Kidney (tissue), 14 donors: ENCODE measurements around the gene ZSWIM6. TPM values are rescaled to one million over a fixed set of nuclear protein-coding genes. Genes with fewer than 3 reads are reported as not detected.

ENCODE experiments used
- DNase-seq, 5 donors: peaks; one replicate each; pipeline ENCODE4 v3.0.0-alpha.2; 2013 to 2020
- FAIRE-seq: peaks from 2 replicates; lab custom pipeline; 2012; peaks lifted over from hg19 to GRCh38; lab: Jason Lieb, UNC
- H3K27ac ChIP-seq, 2 donors: one replicate each; pipeline ENCODE4 v1.7.0; 2013; ENCODE audit warnings: low read depth in 2 of 2, low read length in 2 of 2, inconsistent platforms in 1 of 2
- H3K27me3 ChIP-seq: one replicate; pipeline ENCODE4 v1.7.1; 2013; ENCODE audit warnings: low read length, inconsistent platforms; ENCODE audit not compliant: control insufficient read depth, insufficient read depth
- H3K36me3 ChIP-seq, 3 donors: one replicate each; pipeline versions ENCODE4 v1.7.0 to v1.7.1; 2013; ENCODE audit warnings: low read length in 3 of 3, control low read depth in 1 of 3, inconsistent platforms in 1 of 3; ENCODE audit not compliant: insufficient read depth in 3 of 3, control insufficient read depth in 2 of 3
- H3K4me1 ChIP-seq, 3 donors: one replicate each; pipeline versions ENCODE4 v1.7.0 to v1.7.1; 2013; ENCODE audit warnings: low read length in 3 of 3, inconsistent platforms in 1 of 3, low read depth in 1 of 3; ENCODE audit not compliant: control insufficient read depth in 2 of 3, insufficient read depth in 2 of 3
- H3K4me3 ChIP-seq, 3 donors: one replicate each; pipeline versions ENCODE4 v1.7.0 to v1.8.1; 2013; ENCODE audit warnings: low read length in 3 of 3, control low read depth in 1 of 3, inconsistent platforms in 1 of 3
- H3K9ac ChIP-seq, 3 donors: one replicate each; pipeline versions ENCODE4 v1.7.0 to v1.7.1; 2013; ENCODE audit warnings: low read length in 3 of 3, control low read depth in 1 of 3, inconsistent platforms in 1 of 3
- H3K9me3 ChIP-seq, 3 donors: one replicate each; pipeline versions ENCODE4 v1.7.0 to v1.7.1; 2013; ENCODE audit warnings: low read length in 3 of 3, control low read depth in 1 of 3, inconsistent platforms in 1 of 3; ENCODE audit not compliant: control insufficient read depth in 2 of 3, insufficient read depth in 1 of 3
- intact Hi-C: fragments of 100-400 bp; cut with DNase I; formaldehyde crosslinking; loops from one replicate; pipeline ENCODE4 v1.11.1; 2022
- polyA plus RNA-seq: library from polyadenylated mRNA; stranded (reverse); fragments of 350-450 nt; fragmentation: Illumina TruSeq; extraction: RNeasy Lipid Tissue Mini Kit (QIAGEN cat#74804); gene quantifications from one replicate; pipeline ENCODE4 v1.2.3, GENCODE V29; 2014; ENCODE audit warnings: low read depth, low replicate concordance; ENCODE audit not compliant: insufficient read depth
- total RNA-seq: library from RNA; stranded (reverse); fragmentation: NEBNext Ultra II Directional; extraction: Animal tissue kit (Norgen Biotek cat#: 25700); gene quantifications from one replicate; pipeline ENCODE4 v1.2.1, GENCODE V29; 2021
- TF ChIP-seq, protein P1 (sequence below): IDR thresholded peaks from 3 replicates; pipeline ENCODE4 v1.5.1; 2012; ENCODE audit warnings: mild to moderate bottlenecking, moderate library complexity, borderline replicate concordance; ENCODE audit not compliant: insufficient read depth; ENCODE audit errors: extremely low read depth
- donor health status: control.
- donor health status: control.
- donor health status: control.
- donor health status: control.
- donor health status: control.
- donor health status: DM: yes; HTN: yes; CAD: no.
- donor health status: Normal renal cell carcinoma (clear cell type).

ZSWIM6 gene
- total and polyA plus RNA-seq, 2 donors from 2014 or later = 2.9 to 20.3 TPM

DNA sequence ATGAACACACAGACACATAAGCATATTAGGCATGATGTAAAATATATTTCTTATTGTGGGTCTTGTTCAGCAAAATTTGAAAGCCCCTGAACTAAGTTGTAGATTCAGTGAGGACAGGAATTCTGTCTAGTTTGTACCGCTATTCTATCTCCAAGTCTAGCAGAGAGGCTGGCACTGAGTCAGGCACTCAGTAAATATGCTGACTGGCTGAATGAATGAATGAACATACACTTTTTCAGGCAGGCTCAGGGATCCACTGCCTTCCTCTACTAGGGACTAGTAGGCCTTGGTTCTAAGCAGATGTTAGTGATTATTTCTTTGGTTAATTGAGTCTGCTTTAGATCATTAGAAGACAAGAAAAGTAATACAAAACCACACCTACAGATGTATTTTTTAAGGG, 157.5 kb downstream of the ZSWIM6 start:
- Histone ChIP-seq H3K27me3 (no peaks in the 10 kb centered on the region), H3K9me3 (peaks cover 0 to 6% (median 0%) of the 10 kb centered on the region in 3 donors), H3K27ac (no peak overlapping the region), H3K36me3 (peaks cover 0 to 2% (median 0%) of the 10 kb centered on the region in 3 donors), H3K4me3 (no peak overlapping the region), H3K4me1 (no peaks in the 10 kb centered on the region), H3K9ac (no peak overlapping the region)
- TF ChIP-seq, protein P1, sequence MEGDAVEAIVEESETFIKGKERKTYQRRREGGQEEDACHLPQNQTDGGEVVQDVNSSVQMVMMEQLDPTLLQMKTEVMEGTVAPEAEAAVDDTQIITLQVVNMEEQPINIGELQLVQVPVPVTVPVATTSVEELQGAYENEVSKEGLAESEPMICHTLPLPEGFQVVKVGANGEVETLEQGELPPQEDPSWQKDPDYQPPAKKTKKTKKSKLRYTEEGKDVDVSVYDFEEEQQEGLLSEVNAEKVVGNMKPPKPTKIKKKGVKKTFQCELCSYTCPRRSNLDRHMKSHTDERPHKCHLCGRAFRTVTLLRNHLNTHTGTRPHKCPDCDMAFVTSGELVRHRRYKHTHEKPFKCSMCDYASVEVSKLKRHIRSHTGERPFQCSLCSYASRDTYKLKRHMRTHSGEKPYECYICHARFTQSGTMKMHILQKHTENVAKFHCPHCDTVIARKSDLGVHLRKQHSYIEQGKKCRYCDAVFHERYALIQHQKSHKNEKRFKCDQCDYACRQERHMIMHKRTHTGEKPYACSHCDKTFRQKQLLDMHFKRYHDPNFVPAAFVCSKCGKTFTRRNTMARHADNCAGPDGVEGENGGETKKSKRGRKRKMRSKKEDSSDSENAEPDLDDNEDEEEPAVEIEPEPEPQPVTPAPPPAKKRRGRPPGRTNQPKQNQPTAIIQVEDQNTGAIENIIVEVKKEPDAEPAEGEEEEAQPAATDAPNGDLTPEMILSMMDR = no peak
- FAIRE-seq = no peak
- DNase-seq = no peak
- intact Hi-C loops = no loop called here

DNA sequence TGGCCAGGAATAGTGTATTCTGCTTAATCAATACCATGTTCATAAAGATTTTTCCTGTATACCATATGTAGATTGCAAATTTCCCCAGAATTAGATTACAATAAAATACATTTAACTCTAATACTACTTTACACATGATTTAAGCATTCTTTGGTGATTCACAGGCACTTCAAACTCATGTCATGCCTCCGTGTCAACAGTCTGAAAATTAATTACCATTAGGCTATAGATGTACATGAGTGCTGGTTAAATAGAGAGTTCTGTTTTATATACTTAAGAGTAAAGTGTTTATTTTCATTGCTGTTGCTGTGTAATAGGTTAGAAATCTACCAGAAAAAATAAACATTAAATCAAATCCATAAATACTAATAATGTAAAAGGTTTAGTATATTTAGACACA, 159.8 kb downstream of the ZSWIM6 start:
- no peak for DNase-seq
- FAIRE-seq = no peak
- intact Hi-C loops = no loop called here

DNA sequence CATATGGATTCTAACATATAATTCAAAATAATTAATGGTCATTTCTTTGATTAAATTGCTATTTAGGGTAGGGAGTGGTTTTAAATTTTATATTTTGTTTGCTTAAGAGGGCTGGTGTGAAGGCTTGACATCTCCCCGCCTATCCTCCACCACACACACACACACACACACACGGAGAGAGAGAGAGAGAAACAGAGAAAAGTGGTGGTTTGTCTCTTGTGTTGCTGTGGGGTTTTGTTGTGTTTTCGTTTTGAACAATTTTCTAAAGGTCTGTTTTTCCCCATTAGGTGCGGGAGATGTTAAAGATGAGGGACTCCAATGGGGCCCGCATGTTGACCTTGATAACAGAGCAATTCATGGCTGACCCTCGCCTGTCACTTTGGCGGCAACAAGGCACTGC, 161.9 kb downstream of the ZSWIM6 start:
- no peaks in the 10 kb centered on the region for H3K9me3 ChIP-seq
- no peaks in the 10 kb centered on the region for H3K4me1 ChIP-seq

More for the DNA sequence above, 159.8 kb downstream of the ZSWIM6 start:
- peaks cover 0 to 4% (median 0%) of the 10 kb centered on the region in 3 donors for H3K9me3 ChIP-seq
- H3K27ac ChIP-seq = no peak overlapping the region
- H3K4me3 ChIP-seq = no peak overlapping the region
- H3K4me1 ChIP-seq = no peaks in the 10 kb centered on the region
- H3K36me3 ChIP-seq = peaks cover 0 to 2% (median 0%) of the 10 kb centered on the region in 3 donors
- H3K27me3 ChIP-seq = no peaks in the 10 kb centered on the region
- no peak overlapping the region for H3K9ac ChIP-seq
- TF ChIP-seq, protein P1 = no peak

More for the DNA sequence above, 161.9 kb downstream of the ZSWIM6 start:
- no peak for DNase-seq
- no peaks in the 10 kb centered on the region for H3K27me3 ChIP-seq
- H3K9ac ChIP-seq = no peak overlapping the region
- no peak for FAIRE-seq
- H3K4me3 ChIP-seq = no peak overlapping the region
- TF ChIP-seq, protein P1 = no peak
- intact Hi-C loops = no loop called here
- H3K27ac ChIP-seq = no peak overlapping the region
- peaks cover 0 to 2% (median 0%) of the 10 kb centered on the region in 3 donors for H3K36me3 ChIP-seq
